Superior temporal gyrus (tissue), 1 donor: ENCODE results near the gene LIMS2.

ENCODE experiments used
- DNase-seq: peaks from one replicate; pipeline ENCODE4 v3.0.0-alpha.2; 2016; ENCODE audit errors: extremely low spot score

Gene LIMS2

DNA sequence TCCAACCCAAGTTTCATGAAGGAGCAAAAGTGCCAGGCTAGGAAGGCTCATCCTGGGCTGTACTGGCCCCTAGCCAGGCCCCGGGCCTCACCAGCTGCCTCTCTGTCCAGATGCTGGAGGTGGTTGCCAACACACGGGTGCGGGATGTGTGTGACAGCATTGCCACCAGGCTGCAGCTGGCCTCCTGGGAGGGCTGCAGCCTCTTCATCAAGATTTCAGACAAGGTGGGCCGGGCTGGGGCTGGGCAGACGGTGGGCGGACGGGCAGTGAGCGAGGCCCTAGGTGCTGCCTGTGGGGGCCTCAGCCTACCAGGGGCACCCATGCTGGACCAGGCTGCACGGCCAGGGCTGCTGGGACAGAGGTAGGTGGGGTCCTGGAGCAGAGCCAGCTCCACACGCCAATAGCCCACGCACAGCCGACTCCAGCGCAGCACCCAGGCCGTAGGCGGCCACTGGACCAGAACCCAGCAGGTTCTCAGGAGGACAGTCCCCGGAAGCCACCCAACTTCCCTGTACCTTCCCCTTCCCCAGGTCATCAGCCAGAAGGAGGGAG, 41.2 kb downstream of the LIMS2 start:
- no peak for DNase-seq

DNA sequence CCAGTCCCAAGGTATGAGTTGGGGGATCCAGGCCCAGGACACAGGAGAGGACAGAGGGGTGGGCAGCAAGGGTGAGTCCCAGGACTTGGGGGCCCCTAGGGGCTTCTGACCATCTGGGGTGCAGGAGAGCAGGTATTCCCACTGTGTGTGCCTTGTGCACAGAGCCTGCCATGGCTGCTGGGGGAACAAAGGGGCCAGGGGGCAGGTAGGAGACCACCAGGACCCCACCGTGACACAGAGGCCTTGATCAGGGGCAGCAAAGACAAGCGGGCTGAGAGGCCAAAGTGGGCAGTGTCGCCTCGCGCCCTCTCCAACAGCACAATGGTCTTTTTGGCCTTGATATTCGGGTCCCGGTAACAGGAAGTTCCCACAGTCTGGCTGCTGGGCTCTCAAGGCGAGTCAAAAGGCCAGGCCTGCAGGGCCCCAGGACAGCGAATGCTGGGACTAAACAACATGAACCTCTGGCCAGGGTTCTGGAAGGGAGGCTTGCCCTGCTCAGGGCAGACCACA, 41.7 kb downstream of the LIMS2 start:
- no peak for DNase-seq

DNA sequence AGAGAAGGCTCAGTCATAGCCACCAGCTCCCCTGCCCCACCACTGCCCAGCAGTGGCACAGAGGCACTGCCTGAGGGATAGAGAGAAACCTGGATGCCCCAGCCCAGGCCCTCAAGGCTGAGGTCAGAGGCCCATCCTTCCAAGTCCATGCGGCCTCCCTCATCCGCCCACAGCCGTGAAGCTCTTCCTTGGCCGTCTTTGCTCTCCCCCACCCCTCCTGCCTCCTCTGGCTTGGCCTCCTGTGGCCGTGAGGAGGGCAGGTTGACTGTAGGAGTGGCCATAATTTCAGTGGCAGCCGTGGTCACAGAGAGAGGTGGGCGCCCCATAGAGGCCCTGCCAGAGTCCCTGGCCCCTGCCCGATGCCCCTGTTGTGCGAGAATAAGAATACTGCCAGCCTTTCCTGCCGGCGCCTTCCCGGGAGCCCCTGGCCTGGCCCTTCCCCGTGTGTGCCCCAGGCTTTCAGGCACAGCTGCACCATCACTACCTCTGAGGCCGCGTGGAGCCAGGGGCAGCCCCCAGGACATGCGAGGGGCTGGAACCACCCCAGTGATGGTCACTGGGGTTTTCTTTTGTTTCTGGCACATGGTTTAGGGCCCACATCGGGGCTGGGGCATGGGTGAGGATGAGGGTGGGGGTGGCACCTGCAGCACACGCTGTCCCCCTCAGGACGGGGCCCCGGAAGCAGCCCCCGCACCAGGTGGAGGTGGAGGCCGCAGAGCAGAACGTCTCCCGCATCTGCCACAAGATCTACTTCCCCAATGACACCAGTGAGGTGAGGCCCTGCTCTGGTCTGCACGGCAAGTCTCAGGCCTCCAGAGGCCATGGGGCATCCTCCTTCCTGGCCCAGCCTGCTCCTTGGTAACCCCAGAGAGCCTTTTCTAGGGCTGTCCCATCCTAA, 42.5 kb downstream of the LIMS2 start:
- DNase-seq = no peak

DNA sequence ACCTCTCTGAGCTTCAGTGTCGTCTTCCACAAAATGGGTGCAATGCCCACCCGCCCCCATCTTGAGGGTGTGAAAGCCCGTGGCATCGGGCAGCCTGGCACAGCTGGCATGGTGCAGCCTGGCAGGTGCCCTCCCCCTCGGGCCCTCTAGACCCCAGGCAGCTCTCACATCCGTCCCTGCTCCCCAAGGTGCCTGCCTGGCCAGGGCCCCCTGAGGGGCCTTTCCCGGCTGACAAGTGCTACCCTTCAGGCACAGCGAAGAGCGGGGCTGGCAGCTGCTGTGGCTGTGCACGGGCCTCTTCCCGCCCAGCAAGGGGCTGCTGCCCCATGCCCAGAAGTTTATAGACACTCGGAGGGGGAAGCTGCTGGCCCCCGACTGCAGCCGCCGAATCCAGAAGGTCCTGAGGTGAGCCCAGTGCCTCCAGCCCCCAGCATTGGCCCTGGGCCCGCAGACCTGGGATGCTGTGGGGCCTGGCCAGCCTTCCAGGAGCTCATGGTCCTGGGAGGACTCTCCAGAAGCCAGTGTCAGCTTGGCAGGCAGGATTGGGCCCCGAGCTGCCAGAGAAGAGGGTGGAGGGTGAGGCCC, 43.2 kb downstream of the LIMS2 start:
- no peak for DNase-seq

DNA sequence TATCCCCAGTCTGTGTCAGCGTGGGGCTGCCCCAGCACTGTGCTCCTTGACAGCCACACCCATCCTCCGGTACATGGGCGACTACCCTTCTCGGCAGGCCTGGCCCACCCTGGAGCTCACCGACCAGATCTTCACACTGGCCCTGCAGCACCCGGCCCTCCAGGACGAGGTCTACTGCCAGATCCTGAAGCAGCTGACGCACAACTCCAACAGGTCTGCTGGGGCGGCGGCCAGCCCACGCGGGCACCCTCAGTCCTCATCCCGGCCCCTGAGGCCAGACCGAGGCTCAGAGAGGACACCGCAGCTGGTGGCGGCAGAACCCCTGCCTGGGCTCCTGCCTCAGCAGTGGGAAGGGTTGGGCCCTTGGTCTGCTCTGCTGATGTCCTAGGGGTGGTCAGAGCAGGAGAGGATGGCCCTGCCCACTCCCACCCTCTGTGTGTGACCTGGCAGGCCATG, 43.8 kb downstream of the LIMS2 start:
- DNase-seq = no peak

DNA sequence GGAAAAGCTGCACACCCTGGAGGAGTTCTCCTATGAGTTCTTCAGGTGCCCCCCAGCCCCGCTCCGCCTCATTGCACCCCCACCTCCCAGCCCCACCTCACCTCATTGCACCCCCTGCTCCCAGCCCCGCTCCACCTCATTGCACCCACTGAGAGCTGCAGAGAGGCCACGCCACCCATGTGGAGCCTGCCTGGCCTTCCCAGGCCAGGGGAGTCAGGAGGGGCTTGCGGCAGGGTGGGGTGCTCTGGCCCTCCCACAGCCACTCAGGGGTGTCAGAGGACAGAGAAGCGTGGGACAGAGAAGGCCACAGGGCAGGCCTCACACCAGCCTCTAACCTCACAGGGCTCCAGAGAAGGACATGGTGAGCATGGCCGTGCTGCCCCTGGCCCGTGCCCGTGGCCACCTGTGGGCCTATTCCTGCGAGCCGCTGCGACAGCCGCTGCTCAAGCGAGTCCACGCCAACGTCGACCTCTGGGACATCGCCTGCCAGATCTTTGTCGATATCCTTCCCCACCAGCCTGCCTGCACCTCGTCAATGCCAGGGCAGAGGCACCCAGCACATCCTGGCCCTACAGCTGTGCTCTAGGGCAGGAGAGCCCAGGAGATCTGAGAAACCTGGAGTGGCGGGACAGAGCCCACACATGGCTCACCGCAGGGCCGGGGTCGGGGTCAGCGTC, 44.3 kb downstream of the LIMS2 start:
- DNase-seq = no peak

DNA sequence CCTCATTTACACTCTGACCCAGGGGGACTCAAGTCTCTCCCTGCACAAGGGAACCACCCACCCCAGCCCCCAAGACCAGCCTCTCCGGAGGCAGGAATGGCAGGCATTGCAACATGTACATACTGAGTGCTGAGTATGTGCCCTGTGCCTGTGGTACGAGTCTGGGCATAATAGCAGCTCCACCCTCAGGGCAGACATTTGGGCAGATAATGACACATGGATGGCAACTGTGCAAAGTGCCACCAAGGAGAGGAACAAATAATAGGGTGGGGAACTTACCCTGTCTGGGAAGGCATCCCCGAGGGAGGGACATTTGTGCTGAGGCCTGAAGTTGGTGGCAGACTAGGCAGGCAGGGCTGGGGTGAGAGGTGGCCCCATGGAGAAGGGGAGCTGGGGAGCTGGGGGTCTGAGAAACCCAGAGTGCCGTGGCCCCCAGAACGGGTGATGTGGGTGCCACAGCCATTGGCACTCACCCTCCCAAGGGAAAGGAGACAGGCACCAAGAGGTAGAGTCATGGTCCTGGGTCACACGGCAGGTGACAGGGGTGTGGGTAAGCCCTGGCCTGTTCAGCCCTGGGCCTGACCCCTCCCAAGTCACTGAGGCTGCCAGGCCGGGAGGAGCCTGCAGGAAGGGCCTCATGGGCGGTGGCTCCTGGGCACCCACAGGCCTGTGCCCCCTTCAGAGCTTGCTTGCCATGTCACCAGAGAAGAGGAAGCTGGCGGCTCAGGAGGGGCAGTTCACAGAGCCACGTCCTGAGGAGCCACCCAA, 45.0 kb downstream of the LIMS2 start:
- DNase-seq = no peak

DNA sequence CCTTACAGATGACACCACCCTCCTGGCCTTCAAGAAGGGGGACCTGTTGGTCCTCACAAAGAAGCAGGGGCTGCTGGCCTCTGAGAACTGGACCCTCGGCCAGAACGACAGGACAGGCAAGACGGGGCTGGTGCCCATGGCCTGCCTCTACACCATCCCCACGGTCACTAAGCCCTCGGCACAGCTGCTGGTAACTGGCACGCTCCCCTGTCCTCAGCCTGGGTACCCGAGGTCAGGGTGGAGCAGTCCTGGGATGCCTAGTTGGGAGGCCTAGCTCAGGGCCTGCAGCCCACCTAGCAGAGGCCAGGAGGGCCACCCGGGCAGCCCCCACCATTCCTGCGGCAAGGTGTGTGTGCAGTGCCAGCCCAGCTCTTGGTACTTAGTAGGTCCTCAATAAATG, 45.7 kb downstream of the LIMS2 start:
- DNase-seq = no peak

DNA sequence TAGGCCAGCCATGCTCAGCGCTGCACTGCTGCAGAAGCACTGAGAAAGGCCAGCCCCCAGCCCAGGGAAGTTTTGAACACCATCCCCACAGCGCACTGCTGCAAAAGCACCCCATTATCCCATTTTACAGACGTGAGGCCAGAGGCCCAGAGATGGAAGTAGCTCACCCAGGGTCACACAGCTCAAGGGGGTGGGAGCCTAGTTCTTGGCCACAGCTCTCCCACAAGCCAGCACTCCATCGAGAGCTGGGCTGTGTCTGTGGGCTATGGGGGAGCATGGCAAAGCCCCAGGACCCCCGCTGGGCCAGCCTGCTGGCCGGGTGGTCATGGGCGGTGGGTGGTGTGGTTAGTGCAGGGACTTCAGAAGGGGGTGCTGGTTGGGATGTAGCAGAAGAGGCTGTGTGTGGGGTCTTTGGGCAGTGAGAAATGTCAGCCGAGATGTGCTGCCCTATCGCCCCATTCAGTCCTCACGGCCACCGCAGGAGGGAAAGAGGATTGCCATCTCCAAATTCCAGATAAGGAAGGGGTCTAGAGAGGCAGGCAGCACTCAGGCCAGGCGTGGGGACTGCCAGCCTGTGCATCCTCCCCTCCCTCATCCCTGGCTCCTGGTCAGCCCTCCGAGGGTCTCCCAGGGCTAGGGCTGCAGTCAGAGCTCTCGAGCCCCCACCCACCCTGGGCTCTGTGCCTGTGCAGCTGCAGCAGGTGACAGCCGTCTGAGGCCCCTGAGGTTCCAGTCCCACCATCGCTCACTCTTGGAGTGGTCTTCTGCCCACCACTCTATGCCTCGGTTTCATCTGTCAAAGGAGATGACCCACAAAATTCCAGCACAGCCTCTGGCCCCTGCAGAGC, 46.3 kb downstream of the LIMS2 start:
- DNase-seq = no peak

DNA sequence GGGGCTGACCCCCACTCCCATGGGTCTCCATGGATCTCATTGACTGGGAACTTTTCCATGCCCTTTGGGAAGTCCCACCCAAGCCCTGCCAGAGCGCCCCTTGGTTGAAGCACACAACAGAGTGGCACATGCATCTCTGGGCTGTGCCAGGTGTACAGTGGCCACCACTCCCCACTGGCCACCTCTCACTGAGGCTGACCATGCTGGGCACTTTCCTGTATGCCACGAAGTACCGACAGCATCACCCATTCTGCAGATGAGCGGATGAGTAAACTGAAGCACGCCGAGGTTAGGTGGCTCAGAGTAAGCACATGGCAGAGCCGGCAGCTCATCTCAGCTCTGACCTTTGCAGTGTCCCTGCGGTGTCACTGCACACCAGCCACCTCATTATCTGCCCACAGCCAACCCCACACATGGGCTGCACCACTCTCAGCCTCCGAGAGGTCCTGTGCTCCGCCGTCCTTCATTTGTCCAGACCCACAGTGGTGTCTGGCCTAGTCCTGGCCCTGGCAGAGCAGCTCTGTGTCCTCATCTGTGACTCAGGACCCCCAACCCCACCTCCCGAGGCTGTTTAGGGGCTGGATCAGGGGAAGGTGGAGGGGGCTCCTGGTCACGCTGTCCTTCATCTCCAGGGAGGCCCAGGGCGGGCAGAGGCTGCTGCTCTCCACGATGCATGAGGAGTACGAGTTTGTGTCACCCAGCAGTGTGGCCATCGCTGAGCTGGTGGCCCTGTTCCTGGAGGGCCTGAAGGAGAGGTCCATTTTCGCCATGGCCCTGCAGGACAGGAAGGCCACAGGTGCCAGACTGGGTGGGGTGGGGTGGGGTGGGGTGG, 47.4 kb downstream of the LIMS2 start:
- DNase-seq = no peak

DNA sequence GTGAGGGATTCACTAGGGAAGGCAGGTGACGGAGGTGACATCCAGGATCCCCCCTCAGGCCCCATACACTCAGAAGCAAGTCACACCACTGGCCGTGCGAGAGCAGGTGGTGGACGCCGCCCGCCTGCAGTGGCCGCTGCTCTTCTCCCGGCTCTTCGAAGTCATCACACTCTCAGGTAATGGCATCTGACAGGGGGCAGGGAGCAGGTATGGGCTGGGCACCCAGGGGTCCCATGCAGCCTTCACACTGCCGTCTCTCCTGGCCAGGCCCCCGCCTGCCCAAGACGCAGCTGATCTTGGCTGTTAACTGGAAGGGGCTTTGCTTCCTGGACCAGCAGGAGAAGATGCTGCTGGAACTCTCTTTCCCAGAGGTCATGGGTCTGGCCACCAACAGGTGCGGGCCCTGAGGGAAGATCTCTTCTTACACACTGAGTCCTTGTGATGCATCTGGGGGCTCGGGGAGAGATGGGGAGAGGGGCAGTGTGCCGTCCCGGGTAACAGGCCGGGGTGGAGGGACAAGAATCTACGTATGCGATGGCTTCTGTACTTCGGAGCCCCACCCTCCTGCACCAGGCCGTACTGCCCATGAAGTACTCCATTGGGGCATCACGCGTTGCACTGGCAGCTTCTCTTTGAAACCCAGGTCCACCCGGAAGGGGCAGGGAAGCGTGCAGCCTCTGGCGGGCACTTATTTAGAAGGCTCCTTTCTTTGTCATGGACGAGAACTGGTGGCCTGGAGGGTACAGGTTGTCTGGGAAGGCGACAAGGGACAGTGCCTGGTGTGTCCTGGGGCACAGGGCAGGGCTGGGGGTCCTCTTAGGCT, 48.2 kb downstream of the LIMS2 start:
- DNase-seq = no peak

DNA sequence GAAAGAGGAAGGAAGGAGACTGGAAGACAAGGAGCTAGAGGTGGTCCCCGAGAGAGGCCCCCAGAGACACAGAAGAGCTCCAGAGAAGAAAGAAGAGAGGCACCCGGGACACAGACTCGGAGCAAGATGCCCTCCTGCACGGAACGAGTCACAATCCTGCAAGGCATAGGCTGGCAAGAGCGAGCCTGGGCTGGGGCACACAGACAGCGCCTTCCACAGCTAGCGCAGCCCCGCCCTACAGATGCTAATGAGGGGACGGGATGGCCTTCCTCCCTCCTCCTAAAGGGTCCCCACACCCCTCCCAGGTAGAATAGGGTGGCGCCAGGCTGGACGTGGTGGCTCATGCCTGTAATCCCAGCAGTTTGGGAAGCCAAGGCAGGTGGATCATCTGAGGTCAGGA, 49.2 kb downstream of the LIMS2 start:
- DNase-seq = no peak

DNA sequence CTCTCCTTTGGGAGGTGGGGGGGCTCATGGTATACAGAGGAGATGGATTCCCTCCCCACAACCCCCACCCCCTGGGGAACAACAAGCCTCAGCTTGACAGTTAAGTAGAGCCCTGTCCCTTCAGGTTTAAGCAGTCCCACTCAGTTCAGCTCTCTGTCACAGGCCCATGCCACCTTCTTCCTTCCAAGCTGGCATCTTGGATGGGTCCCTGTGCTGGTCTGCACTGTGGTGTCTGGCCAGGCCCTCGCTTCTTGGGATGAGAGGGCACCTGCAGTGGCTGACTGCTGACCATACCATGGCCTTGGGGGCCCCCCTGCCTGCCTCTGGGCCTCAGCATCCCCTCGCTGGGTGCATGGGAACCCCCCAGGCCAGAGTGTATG, 49.8 kb downstream of the LIMS2 start:
- DNase-seq = no peak

DNA sequence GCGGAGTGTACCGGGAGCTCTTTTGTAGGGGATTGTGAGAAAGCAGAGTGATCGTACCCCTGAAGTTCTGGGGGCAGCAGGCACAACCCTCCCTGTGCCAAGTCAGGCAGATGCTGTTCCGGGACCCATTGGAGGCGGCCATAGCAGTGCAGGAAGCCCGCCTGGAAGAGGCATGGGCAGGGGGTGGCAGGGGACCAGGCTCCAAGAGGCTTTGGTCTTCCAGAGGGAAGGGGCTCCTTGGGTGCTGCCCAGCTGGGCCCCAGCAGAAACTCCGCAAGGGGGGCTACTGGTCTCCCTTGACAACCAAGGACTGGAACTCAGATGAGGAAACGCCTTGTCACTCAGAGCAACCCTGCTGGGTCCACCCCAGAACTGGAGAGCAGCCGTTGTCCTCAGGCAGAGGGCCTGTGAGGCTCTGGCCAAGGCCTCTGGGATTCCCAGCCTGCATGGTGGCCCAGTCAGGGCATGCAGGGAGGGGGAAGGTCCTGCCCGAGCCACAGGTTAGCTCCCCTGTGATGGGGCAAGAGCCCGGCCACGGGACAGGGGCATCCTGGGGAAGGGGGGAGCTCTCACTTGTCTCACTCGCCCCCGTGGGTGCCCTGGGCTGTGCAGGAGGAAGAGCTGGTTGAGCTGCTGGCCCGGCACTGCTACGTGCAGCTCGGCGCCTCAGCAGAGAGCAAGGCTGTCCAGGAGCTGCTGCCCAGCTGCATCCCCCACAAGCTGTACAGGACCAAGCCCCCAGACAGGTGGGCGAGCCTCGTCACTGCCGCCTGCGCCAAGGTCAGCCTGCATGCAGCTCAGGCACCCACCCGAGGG, 50.4 kb downstream of the LIMS2 start:
- DNase-seq = no peak

DNA sequence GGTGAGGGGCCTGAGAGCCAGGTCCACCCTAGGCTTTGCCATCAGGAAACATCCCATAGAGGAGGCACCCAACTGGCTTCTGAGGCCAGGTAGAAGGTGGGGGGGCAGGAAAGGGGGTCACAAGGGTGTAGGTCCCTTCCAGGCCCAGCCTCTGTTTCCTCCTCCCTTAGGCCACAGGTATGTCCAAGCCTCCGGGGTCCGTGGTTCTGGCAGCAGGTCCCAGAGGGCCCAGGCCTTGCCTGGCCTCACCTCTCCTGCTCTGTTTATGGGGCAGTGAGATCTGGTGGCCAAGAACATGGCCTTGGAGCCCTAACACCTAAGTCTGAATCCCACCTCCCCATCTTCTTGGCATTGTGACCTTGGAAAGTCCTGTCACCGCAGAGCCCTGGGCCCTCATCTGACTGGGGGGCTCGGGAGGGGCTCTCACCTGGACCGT, 51.0 kb downstream of the LIMS2 start:
- no peak for DNase-seq

DNA sequence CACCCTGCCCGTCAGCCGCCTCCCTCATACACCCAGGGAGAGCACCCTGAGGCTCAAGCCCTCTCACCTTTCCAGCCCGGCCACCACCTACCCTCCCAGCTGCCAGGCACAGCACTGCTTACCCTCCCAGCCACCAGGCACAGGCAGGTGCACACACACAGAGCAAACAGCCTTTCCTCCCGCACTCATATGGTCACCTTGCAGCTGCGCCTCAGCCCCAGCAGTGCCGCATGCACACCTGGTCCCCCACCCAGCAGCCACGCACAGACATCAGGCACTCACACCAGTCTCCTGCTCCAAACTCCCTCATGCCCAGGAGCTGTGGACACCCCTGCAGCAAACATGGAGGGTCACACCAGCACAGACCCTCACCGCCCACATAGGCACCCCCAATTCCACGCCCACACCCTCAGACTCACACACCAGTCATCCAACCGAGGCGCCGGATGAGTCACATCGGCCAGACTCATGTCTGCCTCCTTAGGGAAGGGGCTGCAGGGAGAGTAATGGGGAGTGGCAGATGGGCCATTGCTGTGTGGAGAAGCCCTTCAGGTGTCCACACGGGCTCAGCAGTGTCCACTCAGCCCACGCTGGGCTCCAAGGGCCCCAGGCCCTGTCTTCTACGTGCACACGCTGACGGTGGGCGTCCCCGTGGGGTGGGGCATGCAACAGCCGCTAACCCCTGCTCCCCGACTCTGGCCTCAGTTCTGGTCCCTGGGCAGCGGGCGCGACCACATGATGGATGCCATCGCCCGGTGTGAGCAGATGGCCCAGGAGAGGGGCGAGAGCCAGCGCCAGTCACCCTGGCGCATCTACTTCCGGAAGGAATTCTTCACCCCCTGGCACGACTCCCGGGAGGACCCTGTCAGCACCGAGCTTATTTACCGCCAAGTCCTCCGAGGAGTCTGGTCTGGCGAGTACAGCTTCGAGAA, 51.7 kb downstream of the LIMS2 start:
- DNase-seq = no peak
